Islet precursor cell (in vitro differentiated cells): ENCODE data around the gene FANK1.
"Not testable (repeated sequence)": the region's sequence is repeated elsewhere in the genome, so short reads cannot be mapped to it uniquely, and the experiment has no call there.

Source experiments
- DNase-seq: peaks from one replicate; pipeline ENCODE4 v3.0.0-alpha.2; 2018

The FANK1 gene

DNA sequence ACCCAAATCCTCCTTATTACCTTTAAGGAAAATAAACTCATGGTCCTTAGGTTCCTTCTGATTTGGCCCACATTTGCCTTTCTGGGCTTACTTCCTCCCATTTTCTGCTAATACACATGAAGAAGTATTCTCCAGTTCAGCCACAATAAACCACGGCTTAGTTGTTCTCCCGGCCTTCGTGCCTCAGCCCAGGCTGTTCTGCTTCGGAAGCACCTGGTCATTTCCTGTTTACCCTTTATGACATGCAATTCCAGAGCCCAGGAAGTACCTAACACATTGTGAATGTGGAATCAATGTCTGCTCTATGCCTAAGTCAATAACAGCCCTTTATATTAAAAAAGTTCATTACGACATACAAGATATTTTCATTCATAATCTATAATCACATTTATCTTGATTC is 4.0 kb upstream of the FANK1 start:
- not testable (repeated sequence) for DNase-seq

- DNase-seq: not testable (repeated sequence)
These were observed 2.2 kb upstream of the FANK1 start for GRCh38 chr10:125894176-125894575.

- DNase-seq: peak; percentile 93
These were observed 955 bp upstream of the FANK1 start for GRCh38 chr10:125895130-125896087.

DNA sequence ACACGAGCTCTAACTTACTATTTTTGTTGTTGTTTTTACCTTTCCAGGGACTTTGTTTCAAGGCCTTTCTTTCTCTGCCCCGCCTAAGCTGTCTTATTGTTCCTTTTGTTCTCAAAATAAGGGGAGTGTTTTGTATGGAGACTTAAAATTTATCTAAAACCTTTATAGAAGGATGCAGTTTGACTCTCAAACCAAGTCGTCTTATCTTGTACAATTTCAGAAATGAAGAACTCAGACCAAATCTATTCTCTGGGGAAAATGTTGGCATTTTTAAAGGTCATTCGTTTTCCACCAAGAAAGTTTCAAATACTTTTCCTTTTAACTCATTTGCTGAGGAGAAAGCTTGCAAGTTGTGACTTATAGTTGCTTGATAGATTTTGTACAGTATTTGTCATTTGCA is 953 bp downstream of the FANK1 start:
- not testable (repeated sequence) for DNase-seq

- DNase-seq: peak; percentile 82
These were observed 4.6 kb downstream of the FANK1 start for GRCh38 chr10:125900963-125901362.

- peak; percentile 96 for DNase-seq
These were observed 6.8 kb downstream of the FANK1 start for GRCh38 chr10:125903135-125903640.

- DNase-seq: not testable (repeated sequence)
These were observed 9.0 kb downstream of the FANK1 start for GRCh38 chr10:125905069-125905994.

GRCh38 chr10:125907598-125907997 is 11.2 kb downstream of the FANK1 start:
- DNase-seq: not testable (repeated sequence)

GRCh38 chr10:125908813-125909212 is 12.4 kb downstream of the FANK1 start:
- DNase-seq: not testable (repeated sequence)

DNA sequence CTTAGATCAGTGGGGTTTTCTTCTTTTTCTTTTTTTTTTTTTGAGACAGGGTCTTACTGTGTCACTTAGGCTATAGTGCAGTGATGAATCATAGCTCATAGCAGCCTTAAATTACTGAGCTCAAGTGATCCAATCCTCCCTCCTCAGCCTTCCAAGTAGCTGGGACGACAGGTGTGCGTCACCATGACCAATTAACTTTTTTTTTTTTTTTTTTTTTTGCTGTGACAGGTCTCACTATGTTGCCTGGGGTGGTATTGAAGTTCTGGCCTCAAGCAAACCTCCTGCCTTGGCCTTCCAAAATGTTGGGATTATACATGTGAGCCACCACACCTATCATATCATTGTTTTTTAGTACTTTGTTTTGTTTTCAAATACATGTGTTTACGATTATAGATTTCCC is 13.1 kb downstream of the FANK1 start:
- not testable (repeated sequence) for DNase-seq

DNA sequence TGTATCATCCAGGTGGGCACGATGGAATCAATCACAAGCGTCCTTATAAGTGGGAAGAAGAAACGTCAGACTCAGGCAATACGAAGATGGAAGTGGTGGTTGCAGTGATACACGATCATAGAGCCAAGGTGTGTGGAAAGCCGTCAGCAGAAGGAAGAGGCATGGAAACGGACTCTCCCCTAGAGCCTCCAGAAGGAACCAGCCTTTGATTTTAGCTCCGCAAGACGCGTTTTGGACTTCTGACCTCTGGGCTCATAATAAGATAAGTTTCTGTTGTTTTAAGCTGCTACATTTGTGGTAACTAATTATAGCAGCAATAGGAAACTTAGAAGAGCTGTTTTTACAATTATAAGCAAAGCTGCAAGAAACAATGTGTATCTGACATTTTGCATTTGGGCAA is 14.8 kb downstream of the FANK1 start:
- no peak for DNase-seq

GRCh38 chr10:125911990-125912389 is 15.6 kb downstream of the FANK1 start:
- DNase-seq: no peak

- not testable (repeated sequence) for DNase-seq
These were observed 16.9 kb downstream of the FANK1 start for GRCh38 chr10:125913277-125913676.

DNA sequence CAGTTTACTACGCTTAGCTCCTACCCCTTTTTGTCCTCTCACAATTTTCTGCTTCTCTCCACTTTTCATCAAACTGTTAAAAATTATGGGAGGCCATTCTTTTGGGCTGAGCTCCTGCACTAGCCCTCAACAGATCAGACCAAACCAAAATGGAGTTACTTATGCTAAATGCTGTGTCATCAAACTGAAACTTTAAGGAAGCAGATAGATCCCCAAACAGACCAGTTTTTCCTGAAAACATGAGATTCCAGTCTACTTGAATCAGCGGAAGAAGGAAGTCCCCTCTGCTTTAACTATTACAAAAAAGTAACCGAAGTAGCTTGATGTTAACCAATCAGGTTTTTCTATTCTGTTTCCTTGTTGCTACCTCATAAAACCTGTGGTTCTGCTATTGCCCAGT is 20.6 kb downstream of the FANK1 start:
- no peak for DNase-seq

DNA sequence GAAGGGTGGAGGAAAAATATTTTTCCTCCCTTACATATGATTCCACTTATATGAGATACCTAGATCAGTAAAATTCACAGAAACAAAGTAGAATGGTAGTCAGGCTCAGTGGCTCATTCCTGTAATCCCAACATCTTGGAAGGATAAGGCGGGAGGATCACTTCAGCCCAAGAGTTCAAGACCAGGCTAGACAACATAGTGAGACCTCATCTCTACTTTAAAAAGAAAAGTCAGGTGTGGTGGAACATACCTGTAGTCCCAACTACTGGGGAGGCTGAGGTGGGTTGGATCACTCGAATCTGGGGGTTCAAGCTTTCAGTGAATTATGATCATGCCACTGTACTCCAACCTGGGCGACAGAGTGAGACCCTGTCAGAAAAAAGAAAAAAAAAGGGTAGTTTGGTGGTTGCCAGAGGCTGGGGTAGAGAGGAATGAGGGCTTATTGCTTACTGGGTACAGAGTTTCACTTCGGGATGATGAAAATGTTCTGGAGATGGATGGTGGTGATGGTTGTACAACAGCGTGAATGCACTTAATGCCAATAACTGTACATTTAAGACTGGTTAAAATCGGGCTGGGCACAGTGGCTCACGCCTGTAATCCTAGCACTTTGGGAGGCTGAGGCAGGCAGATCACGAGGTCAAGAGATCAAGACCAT is 21.5 kb downstream of the FANK1 start:
- DNase-seq: not testable (repeated sequence)

DNA sequence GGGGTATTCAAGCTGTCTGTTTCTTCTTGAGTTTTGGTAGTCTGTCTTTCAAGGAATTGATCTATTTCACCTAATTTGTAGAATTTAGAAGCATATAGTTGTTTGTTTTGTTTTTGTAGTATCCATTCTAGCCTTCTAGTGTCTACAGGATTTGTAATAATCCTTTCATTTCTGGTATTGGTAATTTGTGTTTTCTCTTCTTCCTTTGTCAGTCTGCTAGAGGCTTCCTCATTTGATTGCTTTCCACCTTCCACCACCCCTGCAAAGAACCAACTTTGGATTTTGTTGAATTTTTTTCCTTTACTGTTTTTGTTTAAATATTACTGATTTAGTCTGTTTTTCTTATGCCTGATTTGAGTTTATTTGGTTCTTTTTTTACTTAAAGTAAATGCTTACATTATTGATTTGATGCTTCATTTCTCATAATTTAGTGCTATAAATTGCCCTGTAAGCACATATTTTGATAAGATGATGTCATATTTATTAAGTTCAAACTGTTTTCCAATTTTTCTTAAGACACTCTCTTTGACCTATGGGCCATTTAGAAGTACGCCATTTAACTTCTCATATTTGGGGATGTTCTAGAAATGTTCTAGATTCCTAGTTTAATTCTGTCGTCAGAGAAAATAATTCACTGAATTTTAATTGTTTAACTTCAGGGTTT is 25.4 kb downstream of the FANK1 start:
- DNase-seq: not testable (repeated sequence)

GRCh38 chr10:125925262-125925834 is 29.0 kb downstream of the FANK1 start:
- no peak for DNase-seq

GRCh38 chr10:125926247-125926646 is 29.9 kb downstream of the FANK1 start:
- no peak for DNase-seq

- DNase-seq: not testable (repeated sequence)
These were observed 30.9 kb downstream of the FANK1 start for GRCh38 chr10:125927265-125927664.

- peak; percentile 56 for DNase-seq
These were observed 32.7 kb downstream of the FANK1 start for GRCh38 chr10:125928928-125929585.

DNA sequence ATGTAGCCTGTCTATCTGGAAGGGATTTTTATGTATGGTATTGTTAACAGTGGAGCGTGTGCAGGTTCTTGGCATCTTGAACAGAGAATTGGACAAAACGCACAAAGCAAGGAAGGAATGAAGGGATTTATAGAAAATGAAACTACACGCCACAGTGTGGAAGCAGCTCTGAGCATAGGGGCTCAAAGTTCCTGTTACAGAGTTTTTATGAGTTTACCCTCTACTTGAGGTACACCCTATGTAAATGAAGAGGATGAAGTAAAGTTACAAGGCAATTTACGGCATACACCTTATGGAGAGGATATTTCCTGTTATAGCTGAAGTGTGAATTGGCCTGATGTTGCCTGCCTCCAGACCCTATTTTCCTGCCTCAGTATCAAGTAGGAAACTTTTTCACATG is 33.3 kb downstream of the FANK1 start:
- no peak for DNase-seq
